H1 (cell line): ENCODE data around the gene SP9.

Source experiments
- CEBPB ChIP-seq: IDR thresholded peaks from 2 replicates; pipeline ENCODE4 v1.6.1; 2012; ENCODE audit warnings: low read depth, low read length
- EP300 ChIP-seq, 2 experiments: IDR thresholded peaks; 1 replicate in 1 of 2; 2 replicates in 1 of 2; pipeline ENCODE4 v1.6.1; 2011 to 2012; ENCODE audit warnings: low read depth in 2 of 2, low read length in 2 of 2, mild to moderate bottlenecking in 2 of 2, borderline replicate concordance in 1 of 2, inconsistent platforms in 1 of 2, moderate library complexity in 1 of 2
- EZH2 ChIP-seq: fragments of 200-600 bp; sonication (generic); IDR thresholded peaks from 2 replicates; pipeline ENCODE4 v1.7.1; 2012; ENCODE audit warnings: low read depth, mild to moderate bottlenecking, moderate library complexity, low read length, inconsistent platforms; ENCODE audit not compliant: severe bottlenecking
- FOSL1 ChIP-seq: IDR thresholded peaks from 2 replicates; pipeline ENCODE4 v1.6.1; 2011; ENCODE audit warnings: mild to moderate bottlenecking, low read depth, low read length, moderate library complexity; ENCODE audit not compliant: insufficient read depth
- GTF2F1 ChIP-seq: IDR thresholded peaks from 2 replicates; pipeline ENCODE4 v1.6.1; 2012; ENCODE audit warnings: low read depth, low read length, improper control_type of control experiment, borderline replicate concordance
- JUND ChIP-seq: IDR thresholded peaks from 2 replicates; pipeline ENCODE4 v1.6.1; 2011; ENCODE audit warnings: mild to moderate bottlenecking, improper control_type of control experiment, low read length
- NRF1 ChIP-seq: IDR thresholded peaks from 2 replicates; pipeline ENCODE4 v1.6.1; 2011; ENCODE audit warnings: mild to moderate bottlenecking, low read depth, low read length, improper control_type of control experiment
- SIN3A ChIP-seq, 2 experiments: IDR thresholded peaks in 1 of 2; conservative IDR thresholded peaks in 1 of 2; 2 replicates each; pipeline ENCODE4 v1.6.1; 2011 to 2012; ENCODE audit warnings: low read length in 2 of 2, improper control_type of control experiment in 1 of 2, low read depth in 1 of 2, mild to moderate bottlenecking in 1 of 2
- SP1 ChIP-seq: IDR thresholded peaks from 2 replicates; pipeline ENCODE4 v1.6.1; 2011; ENCODE audit warnings: low read depth, low read length
- TAF1 ChIP-seq: IDR thresholded peaks from 2 replicates; pipeline ENCODE4 v1.6.1; 2011; ENCODE audit warnings: mild to moderate bottlenecking, low read depth, low read length
- TBP ChIP-seq: IDR thresholded peaks from 2 replicates; pipeline ENCODE4 v1.6.1; 2011; ENCODE audit warnings: low read depth, low read length, improper control_type of control experiment
- TCF12 ChIP-seq: IDR thresholded peaks from 2 replicates; pipeline ENCODE4 v1.6.1; 2011; ENCODE audit warnings: low read depth, mild to moderate bottlenecking, low read length
- YY1 ChIP-seq: IDR thresholded peaks from 2 replicates; pipeline ENCODE4 v1.6.1; 2011; ENCODE audit warnings: low read depth, mild to moderate bottlenecking, low read length
- TF ChIP-seq, protein P1 (sequence below), 3 experiments: IDR thresholded peaks; 1 replicate in 2 of 3; 2 replicates in 1 of 3; pipeline versions ENCODE4 v1.5.1 to v1.6.1; 2011; ENCODE audit warnings: low read length in 3 of 3, mild to moderate bottlenecking in 3 of 3, inconsistent platforms in 2 of 3, low read depth in 1 of 3, moderate library complexity in 1 of 3; ENCODE audit not compliant: insufficient read depth in 1 of 3; ENCODE audit errors: control extremely low read depth in 1 of 3

DNA sequence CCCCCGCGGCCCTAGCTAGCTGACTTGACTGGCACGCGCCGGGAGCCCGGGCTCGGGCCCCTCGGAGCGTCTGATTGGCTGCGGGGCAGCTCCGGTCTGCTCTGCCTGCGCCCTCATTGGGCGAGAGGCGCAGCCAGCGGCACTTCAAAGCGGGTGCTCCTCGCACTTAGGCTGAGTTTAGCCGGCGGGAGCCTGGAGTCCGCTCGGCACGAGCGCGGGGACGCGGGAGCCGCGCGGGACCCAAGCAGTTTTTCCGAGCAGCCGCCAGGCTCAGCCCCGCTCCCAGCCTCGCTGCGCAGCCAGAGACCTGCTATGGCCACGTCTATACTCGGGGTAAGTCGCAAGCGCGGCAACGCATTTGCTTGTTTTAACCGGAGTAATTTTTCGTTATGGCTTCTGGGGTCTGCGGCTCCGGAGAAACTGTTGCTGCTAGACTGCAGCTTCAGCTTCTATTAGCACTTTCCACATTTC lies at the start of gene SP9:
- TF ChIP-seq, protein P1, sequence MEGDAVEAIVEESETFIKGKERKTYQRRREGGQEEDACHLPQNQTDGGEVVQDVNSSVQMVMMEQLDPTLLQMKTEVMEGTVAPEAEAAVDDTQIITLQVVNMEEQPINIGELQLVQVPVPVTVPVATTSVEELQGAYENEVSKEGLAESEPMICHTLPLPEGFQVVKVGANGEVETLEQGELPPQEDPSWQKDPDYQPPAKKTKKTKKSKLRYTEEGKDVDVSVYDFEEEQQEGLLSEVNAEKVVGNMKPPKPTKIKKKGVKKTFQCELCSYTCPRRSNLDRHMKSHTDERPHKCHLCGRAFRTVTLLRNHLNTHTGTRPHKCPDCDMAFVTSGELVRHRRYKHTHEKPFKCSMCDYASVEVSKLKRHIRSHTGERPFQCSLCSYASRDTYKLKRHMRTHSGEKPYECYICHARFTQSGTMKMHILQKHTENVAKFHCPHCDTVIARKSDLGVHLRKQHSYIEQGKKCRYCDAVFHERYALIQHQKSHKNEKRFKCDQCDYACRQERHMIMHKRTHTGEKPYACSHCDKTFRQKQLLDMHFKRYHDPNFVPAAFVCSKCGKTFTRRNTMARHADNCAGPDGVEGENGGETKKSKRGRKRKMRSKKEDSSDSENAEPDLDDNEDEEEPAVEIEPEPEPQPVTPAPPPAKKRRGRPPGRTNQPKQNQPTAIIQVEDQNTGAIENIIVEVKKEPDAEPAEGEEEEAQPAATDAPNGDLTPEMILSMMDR (IDR thresholded peaks at IDR 0.05; ENCODE audit: control extremely low read depth in 1 of 3, insufficient read depth in 1 of 3, low read depth in 1 of 3, low read length in 3 of 3) = no peak
- TF ChIP-seq EZH2 = no peak
- TF ChIP-seq SP1 = no peak
- no peak for TF ChIP-seq NRF1
- 0 out of 2 replicates have a peak, but pooled peaks have one; percentile 63 for TF ChIP-seq TCF12
- TF ChIP-seq TBP = no peak
- TF ChIP-seq SIN3A (conservative IDR thresholded peaks at IDR 0.05 in 1 of 2, IDR thresholded peaks at IDR 0.05 in 1 of 2; ENCODE audit: low read depth in 1 of 2, low read length in 2 of 2) = no peak
- no peak for TF ChIP-seq TAF1
- TF ChIP-seq CEBPB = no peak
- no peak for TF ChIP-seq GTF2F1
- TF ChIP-seq YY1 = no peak
- no peak for TF ChIP-seq FOSL1
- TF ChIP-seq EP300 (IDR thresholded peaks at IDR 0.05; ENCODE audit: borderline replicate concordance in 1 of 2, low read depth in 2 of 2, low read length in 2 of 2) = no peak
- no peak for TF ChIP-seq JUND
